ENCODE results near the gene KDM3A.

KDM3A gene

DNA sequence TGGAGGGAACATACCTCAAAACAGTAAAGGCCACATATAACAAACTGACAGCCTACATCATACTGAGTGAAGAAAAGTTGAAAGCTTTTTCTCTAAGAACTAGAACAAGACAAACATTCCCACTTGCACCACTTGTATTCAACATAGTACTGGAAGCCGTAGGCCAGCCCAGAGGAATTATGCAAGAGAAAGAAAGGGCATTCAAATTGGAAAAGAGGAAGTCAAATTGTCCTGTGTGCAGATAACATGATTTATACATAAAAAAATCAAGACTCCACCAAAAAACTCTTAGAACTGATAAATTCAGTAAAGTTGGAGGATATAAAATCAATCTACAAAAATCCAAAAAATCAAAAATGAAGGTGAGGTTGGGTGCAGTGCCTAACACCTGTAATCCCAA is 8.0 kb upstream of the KDM3A start:
- no peak for DNase-seq (ENCODE audit: low read depth)

DNA sequence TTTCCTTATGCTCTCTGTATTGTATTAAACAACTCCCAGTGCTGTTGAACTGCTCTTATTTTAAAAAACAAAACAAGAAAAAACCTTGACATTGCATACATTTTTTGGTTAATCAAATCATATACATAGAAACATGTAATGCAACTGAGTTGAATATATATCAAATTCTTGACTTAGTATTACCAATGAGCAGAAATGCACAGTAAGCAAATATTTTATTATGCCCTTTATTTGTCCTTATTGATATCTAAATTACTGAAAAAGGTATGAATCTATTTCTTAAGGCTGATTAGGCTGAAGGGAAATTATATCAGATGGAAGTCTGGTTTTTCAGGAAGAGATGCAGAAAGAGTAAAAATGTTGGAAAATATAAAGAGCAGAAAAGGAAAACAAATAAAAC is 6.9 kb upstream of the KDM3A start:
- DNase-seq (ENCODE audit: low read depth), result no peak

DNA sequence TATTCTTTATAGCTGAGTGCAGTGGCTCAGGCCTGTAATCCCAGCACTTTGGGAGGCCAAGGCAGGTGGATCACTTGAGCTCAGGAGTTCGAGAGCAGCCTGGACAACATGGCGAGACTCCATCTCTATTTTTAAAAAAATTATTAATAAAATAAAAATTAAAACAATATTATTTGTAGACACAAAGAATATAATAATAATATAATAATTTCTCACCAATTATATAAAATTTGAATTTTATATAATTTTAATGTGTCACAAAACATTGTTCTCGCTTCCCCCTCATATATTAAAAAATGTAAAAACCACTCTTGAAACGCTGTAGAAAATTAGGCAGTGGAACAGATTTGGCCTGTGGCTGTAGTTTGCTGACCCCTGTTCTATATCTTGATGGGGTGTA is 5.6 kb upstream of the KDM3A start:
- DNase-seq (ENCODE audit: low read depth), result no peak

DNA sequence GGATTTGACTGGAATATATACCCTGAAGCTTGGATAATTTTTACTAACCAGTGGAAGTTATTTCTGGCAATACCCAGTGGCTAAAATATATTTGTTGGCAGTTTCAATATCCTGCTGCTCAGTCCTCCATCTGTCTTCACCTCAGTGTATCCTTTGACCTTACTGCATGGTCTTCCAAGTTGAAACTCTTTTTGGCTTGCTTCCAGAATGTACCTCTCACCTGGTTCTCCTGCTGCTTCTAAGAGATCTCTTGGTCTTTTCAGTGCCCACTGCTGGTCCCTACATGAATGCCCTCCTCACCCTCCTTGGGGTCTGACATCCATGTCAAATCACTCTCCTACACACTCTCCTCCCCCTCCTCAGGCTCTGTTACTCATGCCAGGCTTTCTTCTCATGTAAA is 4.8 kb upstream of the KDM3A start:
- DNase-seq (ENCODE audit: low read depth), result no peak

DNA sequence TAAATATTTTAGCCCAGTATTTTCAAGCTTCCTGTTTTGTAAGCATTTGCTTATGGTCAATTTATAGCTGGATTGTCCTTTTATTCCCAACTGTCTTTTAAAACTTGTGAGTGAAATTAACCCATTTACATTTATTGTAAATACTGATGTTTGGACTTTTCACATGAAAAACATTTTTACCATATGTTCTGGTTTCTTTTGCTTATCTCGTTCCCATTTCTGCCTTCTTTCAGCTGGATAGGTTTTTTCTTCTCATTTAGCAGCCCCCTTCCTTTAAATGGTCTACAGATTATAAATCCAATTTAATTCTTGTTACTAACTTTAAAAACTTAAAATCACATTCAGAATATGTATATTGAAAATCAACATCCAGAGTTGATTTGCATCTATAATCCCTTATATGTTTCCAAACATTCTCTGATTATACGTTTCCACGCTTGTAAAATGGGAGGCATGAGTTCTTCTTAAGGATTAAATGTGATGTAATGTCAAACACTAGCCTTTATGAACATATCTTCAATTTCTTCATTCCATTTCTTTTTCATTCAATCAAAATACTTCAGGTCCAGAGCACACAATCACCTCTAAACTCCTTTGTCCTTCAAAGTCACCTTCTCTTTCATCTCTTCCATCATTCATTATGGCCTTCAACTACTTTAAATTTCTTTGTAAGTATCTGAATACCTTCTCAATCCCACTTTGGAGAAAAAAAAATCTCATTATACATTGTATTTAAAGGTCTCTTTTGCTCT is 1.1 kb upstream of the KDM3A start:
- DNase-seq (ENCODE audit: low read depth), result no peak

DNA sequence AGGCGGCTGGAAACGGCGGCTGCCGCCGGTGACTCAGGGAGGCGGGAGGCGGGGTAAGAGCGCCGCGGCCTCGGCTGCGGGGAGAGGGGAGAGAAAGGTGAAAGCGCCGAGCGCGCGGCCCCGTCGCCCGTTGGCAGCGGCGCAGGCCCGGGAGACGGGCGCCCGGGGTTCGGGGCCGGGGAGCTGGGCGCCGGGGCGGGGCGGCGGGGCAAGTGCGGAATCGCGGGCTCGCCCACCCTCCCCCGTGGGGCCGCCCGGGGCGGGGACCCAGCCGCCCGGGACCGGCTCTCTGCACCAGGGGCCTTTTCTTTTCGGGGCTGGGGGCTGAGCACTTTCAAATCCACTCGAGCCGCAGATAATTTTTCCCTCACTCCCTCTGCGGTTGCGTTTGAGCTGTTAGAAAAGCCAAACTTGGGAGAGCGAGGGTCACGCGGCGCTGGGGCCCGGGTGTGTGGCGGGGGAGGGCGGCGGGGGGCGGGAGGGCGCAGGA is 266 bp downstream of the KDM3A start:
- no peak for DNase-seq (ENCODE audit: low read depth)

DNA sequence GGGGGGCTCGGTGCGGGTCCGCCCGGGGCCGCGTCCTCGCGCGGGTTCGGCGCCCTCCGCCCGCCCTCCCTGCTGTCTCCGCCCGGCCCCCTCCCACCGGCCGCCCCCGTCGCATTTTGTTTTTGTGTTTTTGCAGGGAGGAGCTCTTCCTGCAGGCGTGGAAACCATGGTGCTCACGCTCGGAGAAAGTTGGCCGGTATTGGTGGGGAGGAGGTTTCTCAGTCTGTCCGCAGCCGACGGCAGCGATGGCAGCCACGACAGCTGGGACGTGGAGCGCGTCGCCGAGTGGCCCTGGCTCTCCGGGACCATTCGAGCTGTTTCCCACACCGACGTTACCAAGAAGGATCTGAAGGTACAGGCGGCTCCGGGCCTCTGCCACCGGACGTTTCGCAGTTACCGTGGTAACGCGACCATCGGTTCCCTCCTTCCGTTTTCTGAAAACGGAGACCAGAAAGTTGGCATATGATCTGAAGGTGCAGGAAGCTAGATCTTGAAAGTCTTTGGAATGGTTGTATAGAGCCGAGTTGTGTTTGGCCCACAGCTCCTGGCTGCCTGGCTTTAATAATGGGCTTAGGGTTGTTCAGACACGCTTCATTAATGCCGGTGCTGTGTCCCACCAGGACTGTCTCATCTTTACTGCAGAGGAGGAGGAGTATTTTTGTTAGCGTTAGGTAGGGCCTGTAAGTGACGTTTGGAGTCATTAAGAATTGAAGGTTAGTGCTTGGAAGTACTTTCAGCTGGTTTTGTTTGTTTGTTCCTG is 891 bp downstream of the KDM3A start:
- DNase-seq (ENCODE audit: low read depth), result peak; percentile 35

DNA sequence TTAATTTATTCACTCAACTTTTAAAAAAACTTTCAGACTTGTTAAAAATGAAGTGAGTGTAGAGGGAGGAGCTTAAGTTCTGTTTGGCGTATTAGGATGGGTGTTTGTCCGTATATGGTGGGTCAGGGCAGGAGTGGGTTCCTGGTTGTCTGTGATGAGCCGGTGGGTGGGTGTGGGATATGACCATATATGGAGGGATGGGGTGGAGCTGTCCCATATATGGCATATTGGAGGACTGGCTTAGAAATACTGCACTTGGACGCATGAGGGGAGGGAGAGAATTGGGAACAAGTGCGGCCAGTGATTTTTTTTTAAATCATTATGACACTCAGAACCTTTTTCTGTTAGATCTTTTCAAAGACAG is 1.5 kb downstream of the KDM3A start:
- DNase-seq (ENCODE audit: low read depth), result peak; percentile 43

DNA sequence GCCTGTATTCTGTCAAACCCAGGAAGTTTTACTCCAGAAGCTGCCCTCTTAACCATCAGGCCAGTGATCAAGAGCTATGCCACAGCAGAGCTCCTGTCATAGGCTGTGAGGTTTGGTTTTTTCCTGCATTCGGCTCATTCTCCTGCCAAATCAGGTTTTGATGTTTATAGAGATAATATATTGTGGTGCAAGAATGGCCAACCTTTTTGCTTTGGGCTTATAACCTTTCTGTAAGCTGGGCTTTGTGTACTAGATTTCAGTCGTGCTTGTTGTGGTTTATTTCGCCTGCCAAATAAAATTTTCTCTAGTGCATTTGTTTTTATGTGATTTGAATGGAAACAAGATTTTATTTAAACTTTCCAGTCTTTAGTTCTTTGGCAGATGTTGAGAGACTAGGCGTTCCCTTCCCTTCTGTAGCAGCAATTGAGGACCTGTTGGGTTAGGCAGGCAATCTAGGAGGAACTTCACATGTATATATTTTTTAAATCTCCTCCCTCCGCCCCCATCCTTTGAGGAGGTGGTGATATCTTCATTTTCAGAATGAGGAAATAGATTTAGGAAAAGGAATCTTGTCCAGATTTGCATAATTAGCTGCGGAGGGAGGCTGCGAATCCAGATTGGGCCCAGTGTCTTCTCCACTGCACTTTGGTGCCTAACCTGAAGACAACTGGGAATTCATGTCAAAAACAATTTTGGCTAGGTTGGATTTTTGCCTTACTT is 2.6 kb downstream of the KDM3A start:
- DNase-seq (ENCODE audit: low read depth), result no peak

DNA sequence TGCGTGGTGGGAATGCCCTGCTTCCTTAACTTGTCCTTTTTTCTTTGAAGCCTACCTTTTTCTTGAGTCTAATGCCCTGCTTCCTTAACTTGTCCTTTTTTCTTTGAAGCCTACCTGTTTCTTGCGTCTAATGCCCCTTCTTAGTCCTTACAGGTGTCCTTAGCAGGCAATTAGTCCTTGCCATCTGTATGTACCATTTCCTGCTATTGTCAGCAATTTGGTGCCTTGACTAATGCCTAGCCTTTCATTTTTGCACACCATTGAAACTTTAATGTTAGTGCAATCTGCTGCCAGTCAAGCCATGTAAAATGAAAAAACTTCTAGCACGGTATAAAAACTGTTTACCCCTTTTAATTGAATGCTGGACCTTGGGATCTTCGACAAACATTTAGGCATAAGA is 4.3 kb downstream of the KDM3A start:
- no peak for DNase-seq (ENCODE audit: low read depth)

DNA sequence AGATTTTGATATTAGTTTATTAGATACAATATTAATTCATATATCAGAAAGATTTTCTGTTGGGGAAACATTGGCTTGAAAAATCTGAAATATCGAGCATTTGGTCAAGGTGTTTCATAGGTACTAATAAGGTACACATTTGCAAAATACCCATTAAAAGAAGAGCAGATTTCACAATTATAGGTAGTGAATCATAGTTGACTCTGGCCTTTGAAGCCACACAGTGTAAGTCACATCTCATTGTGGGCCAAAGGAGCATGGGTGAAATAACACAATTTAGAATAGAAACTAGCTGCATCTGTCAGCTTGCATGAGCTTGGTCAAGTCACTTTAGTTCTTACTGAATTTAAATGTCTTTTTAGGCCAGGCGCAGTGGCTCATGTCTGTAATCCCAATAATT is 4.9 kb downstream of the KDM3A start:
- no peak for DNase-seq (ENCODE audit: low read depth)

DNA sequence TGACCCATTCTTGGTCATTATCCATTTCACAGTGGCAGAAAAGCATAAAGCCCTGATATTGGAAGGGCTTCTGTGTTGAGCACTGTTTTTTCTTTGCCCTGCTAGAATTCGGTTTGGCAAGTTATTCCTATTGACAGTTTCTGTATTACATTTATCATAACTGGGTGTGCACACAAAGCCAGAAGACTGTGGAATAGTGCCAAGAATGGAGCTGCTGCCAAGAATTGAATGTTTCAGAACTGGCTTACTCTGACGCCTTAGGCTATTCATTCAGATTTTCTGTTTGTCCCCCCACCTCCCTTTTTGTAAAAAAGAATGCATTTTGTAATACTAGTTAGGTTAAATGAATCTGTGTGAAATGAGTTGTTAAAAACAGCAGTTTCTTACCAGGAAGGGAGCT is 12.7 kb downstream of the KDM3A start:
- no peak for DNase-seq (ENCODE audit: low read depth)

DNA sequence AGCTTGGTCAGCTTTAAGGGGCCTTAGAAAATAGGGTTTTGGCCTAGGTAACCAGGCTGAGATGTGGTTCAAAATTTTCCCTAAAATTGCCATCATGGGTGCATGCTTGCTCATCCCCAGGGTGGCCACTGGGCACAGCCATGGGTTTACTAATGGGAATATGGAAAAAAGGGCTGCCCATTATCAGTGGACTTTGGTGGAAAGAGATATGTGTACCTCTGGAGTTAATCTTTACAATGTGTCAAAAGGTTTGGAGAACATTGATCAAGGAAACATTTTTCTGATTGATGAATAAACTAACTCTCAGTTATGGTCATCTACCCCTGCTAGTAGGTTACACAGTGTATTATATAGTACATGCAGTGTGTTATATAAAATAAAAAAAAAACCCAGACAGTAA is 13.1 kb downstream of the KDM3A start:
- DNase-seq (ENCODE audit: low read depth), result no peak

DNA sequence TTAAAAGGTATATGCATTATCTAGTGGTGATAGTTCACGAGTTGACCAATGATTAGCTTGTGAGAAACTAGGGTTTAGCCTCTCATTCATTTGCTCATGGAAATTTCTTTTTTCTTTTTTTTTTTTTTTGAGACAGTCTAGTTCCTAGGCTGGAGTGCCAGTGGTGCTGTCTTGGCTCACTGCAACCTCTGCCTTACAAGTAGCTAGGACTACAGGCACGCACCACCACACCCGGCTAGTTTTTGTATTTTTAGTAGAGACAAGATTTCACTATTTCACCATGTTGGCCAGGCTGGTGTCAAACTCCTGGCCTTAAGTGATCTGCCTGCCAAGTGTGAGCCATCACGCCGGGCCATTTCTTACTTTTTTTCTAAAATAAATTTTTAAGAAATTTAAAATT is 14.0 kb downstream of the KDM3A start:
- no peak for DNase-seq (ENCODE audit: low read depth)

DNA sequence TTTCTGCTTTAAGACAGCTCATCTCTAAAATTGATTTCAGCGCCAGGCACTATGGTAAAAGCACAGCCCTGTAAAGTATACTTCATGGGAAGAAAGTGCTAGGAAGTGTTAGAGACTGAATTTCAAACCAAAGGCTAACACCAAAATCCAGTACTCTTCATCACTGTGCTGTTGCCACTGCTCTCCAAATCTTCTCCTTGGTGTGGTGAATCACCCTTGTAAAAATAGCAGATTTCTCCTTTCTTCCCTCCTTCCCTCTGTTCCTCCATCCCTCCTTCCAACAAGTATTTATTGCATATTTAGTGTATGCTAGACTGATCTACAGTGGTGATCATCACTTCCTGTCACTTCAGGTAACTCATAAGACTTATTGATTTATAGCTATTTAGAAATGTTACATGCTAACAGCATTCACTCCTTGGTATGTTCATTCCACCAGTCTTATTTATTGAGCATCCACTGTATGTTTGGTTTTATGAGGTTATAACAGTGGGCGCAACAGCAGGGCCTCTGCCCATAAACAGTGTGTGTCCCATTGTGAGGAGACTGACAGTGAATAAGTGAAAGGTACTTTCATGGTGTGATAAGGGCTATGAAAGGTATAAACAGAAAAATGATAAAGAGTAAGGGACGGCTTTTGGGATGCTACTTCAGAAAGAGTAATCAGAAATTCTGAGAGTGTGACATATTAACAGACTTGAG is 20.0 kb downstream of the KDM3A start:
- no peak for DNase-seq (ENCODE audit: low read depth)

DNA sequence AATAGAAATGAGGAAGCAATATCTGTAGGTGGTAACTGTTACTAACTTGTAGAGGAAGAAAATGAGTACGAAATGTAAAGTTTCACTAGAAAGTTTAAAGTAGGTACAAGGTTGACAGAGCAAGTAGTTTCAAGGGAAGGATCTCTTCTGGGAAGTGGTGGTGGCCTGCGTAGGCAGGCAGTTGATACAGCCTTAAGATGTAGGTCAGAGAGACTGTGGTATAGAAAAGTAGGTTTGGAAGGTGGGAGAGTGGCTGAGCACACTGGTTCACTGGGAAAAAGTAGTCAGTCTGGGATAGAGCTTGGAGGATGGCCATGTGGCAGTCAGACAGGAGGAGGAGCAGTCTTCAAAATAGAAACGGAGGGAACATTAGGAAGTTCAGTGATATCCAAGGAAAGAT is 23.5 kb downstream of the KDM3A start:
- DNase-seq (ENCODE audit: low read depth), result no peak

DNA sequence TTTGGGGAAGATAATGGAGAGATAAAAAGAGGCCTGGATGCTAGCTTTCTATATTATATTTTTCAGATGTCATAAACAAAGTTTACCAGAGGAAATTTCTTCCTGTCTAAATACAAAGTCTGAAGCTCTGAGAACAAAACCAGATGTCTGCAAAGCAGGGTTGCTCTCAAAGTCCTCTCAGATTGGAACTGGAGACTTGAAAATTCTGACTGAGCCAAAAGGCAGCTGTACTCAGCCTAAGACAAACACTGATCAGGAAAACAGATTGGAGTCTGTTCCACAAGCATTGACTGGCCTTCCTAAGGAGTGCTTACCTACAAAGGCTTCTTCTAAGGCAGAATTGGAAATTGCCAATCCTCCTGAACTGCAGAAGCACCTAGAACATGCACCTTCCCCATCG is 25.1 kb downstream of the KDM3A start:
- DNase-seq (ENCODE audit: low read depth), result no peak

DNA sequence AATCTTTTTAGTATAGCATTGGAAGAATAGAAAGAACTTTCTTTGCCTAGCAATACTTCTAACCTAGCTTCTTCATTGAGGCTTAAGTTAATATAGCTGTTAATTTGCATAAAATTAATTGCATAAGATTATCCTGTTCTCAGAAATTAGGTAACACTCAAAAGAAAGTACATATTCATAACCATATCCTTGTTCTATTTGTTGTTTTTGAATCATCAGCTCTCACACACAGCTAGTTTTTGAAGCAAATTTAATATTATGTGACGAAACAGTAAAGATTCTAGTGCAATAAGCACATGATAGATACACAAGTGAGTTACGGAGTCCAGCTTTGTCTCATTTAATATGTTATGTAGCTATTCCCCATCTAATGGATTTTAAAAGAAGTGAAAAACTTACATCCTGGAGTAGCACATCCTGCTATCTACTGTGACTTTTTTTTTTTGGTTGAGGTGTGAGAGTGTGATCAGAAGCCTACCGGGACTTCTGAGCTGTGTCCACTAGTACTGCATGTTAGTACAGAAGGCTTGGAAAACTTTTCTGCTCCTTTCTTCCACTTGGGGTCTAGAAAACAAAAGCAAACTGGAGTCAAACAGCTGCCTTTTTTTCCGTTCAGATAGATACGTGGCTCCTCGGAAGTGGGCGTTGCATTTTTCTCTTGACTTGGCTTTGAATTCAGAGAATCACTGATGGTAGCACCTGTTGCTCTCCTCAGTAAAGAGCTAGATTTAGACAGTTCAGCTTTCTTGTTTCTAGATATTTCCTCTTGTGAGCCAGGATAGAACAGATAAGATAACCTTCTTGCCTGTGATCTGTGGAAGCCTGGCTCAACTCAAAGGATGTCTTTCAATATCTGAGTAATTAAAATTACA is 27.2 kb downstream of the KDM3A start:
- no peak for DNase-seq (ENCODE audit: low read depth)

DNA sequence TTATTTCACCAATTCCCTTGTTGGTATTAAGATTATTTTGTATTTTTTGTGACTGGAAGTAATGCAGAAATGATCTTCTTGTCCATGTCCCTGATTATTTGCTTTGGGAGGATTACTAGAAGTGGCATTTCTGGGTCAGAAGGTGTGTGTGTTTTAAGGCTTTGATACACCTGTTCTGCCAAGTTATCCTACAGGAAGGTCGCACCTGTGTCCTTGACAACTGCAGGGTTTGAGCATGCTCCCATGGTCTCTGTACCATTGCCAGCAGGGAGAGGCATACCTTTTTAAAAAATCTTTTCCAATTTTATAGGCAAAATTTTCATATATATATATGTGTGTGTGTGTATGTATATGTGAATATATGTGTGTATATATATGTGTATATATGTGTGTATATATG is 29.7 kb downstream of the KDM3A start:
- DNase-seq (ENCODE audit: low read depth), result no peak

DNA sequence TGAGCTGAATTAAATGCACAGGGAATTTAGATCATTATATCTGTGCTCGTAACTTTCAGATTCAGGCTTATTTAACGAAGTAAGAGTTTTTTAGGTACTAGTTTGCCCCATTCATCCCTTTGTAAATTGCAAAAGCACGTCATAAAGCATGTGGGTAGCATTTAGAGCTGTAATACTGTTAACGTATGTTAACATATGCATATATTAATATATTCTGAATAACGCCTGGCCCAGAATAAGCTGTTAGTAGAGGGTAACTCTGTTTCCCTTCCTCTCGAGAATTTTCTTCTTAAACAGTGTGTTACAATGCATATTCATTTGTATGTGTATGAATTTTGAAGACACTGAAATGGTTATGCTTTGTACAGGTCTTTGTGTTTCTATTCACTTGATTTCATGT is 30.5 kb downstream of the KDM3A start:
- no peak for DNase-seq (ENCODE audit: low read depth)

DNA sequence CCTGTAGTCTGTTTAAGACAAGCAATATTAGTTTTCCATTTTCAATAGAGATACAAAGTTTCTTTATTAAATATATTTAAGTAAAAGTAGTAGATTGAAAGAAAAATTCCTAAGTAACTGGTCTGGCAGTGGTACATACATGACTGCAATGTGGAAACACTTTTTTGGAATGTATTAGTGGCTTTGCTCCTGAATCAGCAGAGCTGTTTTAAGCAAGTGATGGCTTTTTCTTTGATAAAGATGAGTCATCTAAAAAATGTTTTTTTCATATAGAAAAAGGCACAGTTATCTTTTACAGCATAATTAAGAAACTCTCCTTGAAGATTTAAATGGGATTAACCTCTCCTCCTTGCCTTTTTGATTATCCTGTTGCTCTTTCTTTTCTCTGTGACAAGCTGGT is 34.9 kb downstream of the KDM3A start:
- no peak for DNase-seq (ENCODE audit: low read depth)

DNA sequence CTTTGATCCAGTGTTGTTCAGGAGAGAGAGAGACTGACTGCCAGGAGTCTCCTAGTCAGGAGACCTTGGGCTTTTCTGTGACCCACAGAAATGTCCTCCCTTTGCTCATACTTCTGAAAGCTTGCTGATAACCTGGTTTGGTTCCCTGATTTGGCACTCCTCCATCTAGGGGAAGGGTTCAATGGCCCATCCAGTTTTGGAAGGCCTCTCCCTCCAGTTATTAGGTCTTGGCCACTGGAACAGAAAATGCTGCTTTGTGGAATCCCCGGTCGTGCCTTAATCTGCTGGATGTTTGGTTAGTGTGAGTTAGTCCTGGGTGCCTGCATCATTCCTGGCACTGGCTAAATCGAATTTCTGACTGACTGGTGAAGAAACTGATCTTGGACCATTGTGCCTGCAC is 35.7 kb downstream of the KDM3A start:
- DNase-seq (ENCODE audit: low read depth), result no peak

Data from stimulated activated CD8-positive, alpha-beta memory T cell treated with anti-CD3 and anti-CD28 coated beads, Interleukin-12 subunit alpha, Interleukin-12 subunit beta, amount 100 ng/mL, for 1 hour (primary cell).